ENCODE results near the gene G2E3. TPM values are rescaled to one million over a fixed set of nuclear protein-coding genes. Genes with fewer than 3 reads are reported as not detected.
"Not testable (repeated sequence)": the region's sequence is repeated elsewhere in the genome, so short reads cannot be mapped to it uniquely, and the experiment has no call there.

Gene G2E3
- total and polyA plus RNA-seq, 3 experiments from 2014 or later = 17.3 to 19.1 (median 18.2) TPM

- Mint-ChIP-seq H3K4me3 (peak overlapping the region in 1 of 7 donors; percentile 25), H3K36me3 (peaks cover 0 to 7% (median 3%) of the 10 kb centered on the region in 3 donors), H3K9me3 (no peaks in the 10 kb centered on the region), H3K27ac (peak overlapping the region in 1 of 8 donors; percentile 67), H3K27me3 (no peaks in the 10 kb centered on the region), H3K4me1 (peaks cover 79 to 98% (median 96%) of the 10 kb centered on the region in 3 donors)
- Histone ChIP-seq H3K36me3 (ENCODE audit: insufficient read depth, low read length) (no peaks in the 10 kb centered on the region), H3K4me1 (ENCODE audit: insufficient read depth, low read length) (peaks cover 41% of the 10 kb centered on the region), H3K4me3 (ENCODE audit: low read length) (no peak overlapping the region), H3K9me3 (ENCODE audit: low read length) (no peaks in the 10 kb centered on the region), H3K27me3 (ENCODE audit: insufficient read depth, low read length, poor library complexity, severe bottlenecking) (no peaks in the 10 kb centered on the region), H3K27ac (ENCODE audit: low read depth, low read length) (no peak overlapping the region)
- POLR2A ChIA-PET = no interaction called here
- no peak for DNase-seq
- CTCF ChIA-PET = no interaction called here
Observed at GRCh38 chr14:30569216-30569902, 10.4 kb downstream of the G2E3 start.

- Mint-ChIP-seq H3K9me3 (no peaks in the 10 kb centered on the region), H3K4me1 (peaks cover 79 to 98% (median 96%) of the 10 kb centered on the region in 3 donors), H3K27ac (peak overlapping the region in 2 of 8 donors; percentile 8 to 76), H3K36me3 (peaks cover 0 to 7% (median 4%) of the 10 kb centered on the region in 3 donors), H3K27me3 (no peaks in the 10 kb centered on the region), H3K4me3 (no peak overlapping the region)
- DNase-seq = no peak
- Histone ChIP-seq H3K36me3 (ENCODE audit: insufficient read depth, low read length) (no peaks in the 10 kb centered on the region), H3K27me3 (ENCODE audit: insufficient read depth, low read length, poor library complexity, severe bottlenecking) (no peaks in the 10 kb centered on the region), H3K27ac (ENCODE audit: low read depth, low read length) (no peak overlapping the region), H3K4me3 (ENCODE audit: low read length) (no peak overlapping the region), H3K9me3 (ENCODE audit: low read length) (no peaks in the 10 kb centered on the region), H3K4me1 (ENCODE audit: insufficient read depth, low read length) (peaks cover 41% of the 10 kb centered on the region)
- POLR2A ChIA-PET = no interaction called here
- CTCF ChIA-PET = no interaction called here
Observed at GRCh38 chr14:30569903-30570226, 10.9 kb downstream of the G2E3 start.

- H3K27ac ChIP-seq (ENCODE audit: low read depth, low read length) = no peak overlapping the region
- H3K4me3 Mint-ChIP-seq = no peak overlapping the region
- no peaks in the 10 kb centered on the region for H3K36me3 ChIP-seq (ENCODE audit: insufficient read depth, low read length)
- peaks cover 0 to 10% (median 5%) of the 10 kb centered on the region in 3 donors for H3K36me3 Mint-ChIP-seq
- peaks cover 80 to 97% (median 95%) of the 10 kb centered on the region in 3 donors for H3K4me1 Mint-ChIP-seq
- ChIA-PET CTCF (no interaction called here), POLR2A (no interaction called here)
- no peaks in the 10 kb centered on the region for H3K9me3 ChIP-seq (ENCODE audit: low read length)
- H3K9me3 Mint-ChIP-seq = no peaks in the 10 kb centered on the region
- H3K27me3 Mint-ChIP-seq = no peaks in the 10 kb centered on the region
- no peak for DNase-seq
- no peaks in the 10 kb centered on the region for H3K27me3 ChIP-seq (ENCODE audit: insufficient read depth, low read length, poor library complexity, severe bottlenecking)
- H3K4me3 ChIP-seq (ENCODE audit: low read length) = no peak overlapping the region
- peak overlapping the region in 2 of 8 donors; percentile 13 to 14 for H3K27ac Mint-ChIP-seq
- peaks cover 34% of the 10 kb centered on the region for H3K4me1 ChIP-seq (ENCODE audit: insufficient read depth, low read length)
Observed at GRCh38 chr14:30572237-30572636, 13.3 kb downstream of the G2E3 start.

- Mint-ChIP-seq H3K27ac (no peak overlapping the region), H3K9me3 (no peaks in the 10 kb centered on the region), H3K36me3 (peaks cover 0 to 10% (median 5%) of the 10 kb centered on the region in 3 donors), H3K4me3 (no peak overlapping the region), H3K4me1 (peaks cover 80 to 97% (median 95%) of the 10 kb centered on the region in 3 donors), H3K27me3 (no peaks in the 10 kb centered on the region)
- Histone ChIP-seq H3K36me3 (ENCODE audit: insufficient read depth, low read length) (no peaks in the 10 kb centered on the region), H3K27me3 (ENCODE audit: insufficient read depth, low read length, poor library complexity, severe bottlenecking) (no peaks in the 10 kb centered on the region), H3K4me1 (ENCODE audit: insufficient read depth, low read length) (peaks cover 34% of the 10 kb centered on the region), H3K27ac (ENCODE audit: low read depth, low read length) (no peak overlapping the region), H3K9me3 (ENCODE audit: low read length) (no peaks in the 10 kb centered on the region), H3K4me3 (ENCODE audit: low read length) (no peak overlapping the region)
- no peak for DNase-seq
- ChIA-PET POLR2A (interaction anchor here (0.7 kb wide), 2 partner anchors 33 to 470 kb away, joined by 3 read pairs; no protein-coding TSS in a partner anchor), CTCF (no interaction called here)
Observed at GRCh38 chr14:30572771-30573170, 13.8 kb downstream of the G2E3 start.

GRCh38 chr14:30573226-30573814 lies 14.4 kb downstream of the G2E3 start:
- Histone ChIP-seq H3K4me1 (ENCODE audit: insufficient read depth, low read length) (peaks cover 34% of the 10 kb centered on the region), H3K4me3 (ENCODE audit: low read length) (no peak overlapping the region), H3K27me3 (ENCODE audit: insufficient read depth, low read length, poor library complexity, severe bottlenecking) (no peaks in the 10 kb centered on the region), H3K9me3 (ENCODE audit: low read length) (no peaks in the 10 kb centered on the region), H3K36me3 (ENCODE audit: insufficient read depth, low read length) (no peaks in the 10 kb centered on the region), H3K27ac (ENCODE audit: low read depth, low read length) (no peak overlapping the region)
- no peak for DNase-seq
- Mint-ChIP-seq H3K9me3 (no peaks in the 10 kb centered on the region), H3K4me3 (no peak overlapping the region), H3K4me1 (peaks cover 80 to 97% (median 95%) of the 10 kb centered on the region in 3 donors), H3K27me3 (no peaks in the 10 kb centered on the region), H3K27ac (no peak overlapping the region), H3K36me3 (peaks cover 0 to 11% (median 5%) of the 10 kb centered on the region in 3 donors)
- POLR2A ChIA-PET = interaction anchor here (0.7 kb wide), 2 partner anchors 33 to 469 kb away, joined by 3 read pairs; no protein-coding TSS in a partner anchor
- CTCF ChIA-PET = no interaction called here

- no peak overlapping the region for H3K27ac Mint-ChIP-seq
- POLR2A ChIA-PET = no interaction called here
Observed at GRCh38 chr14:30573966-30574365, 15.0 kb downstream of the G2E3 start.

GRCh38 chr14:30574777-30575176 lies 15.8 kb downstream of the G2E3 start:
- H3K4me3 ChIP-seq (ENCODE audit: low read length); H3K9me3 ChIP-seq (ENCODE audit: low read length); H3K27me3 ChIP-seq (ENCODE audit: insufficient read depth, low read length, poor library complexity, severe bottlenecking); CTCF ChIA-PET; H3K27ac ChIP-seq (ENCODE audit: low read depth, low read length); H3K36me3 ChIP-seq (ENCODE audit: insufficient read depth, low read length); DNase-seq; H3K27ac Mint-ChIP-seq; H3K27me3 Mint-ChIP-seq; H3K9me3 Mint-ChIP-seq; POLR2A ChIA-PET; H3K36me3 Mint-ChIP-seq: not testable (repeated sequence)
- peaks cover 33% of the 10 kb centered on the region for H3K4me1 ChIP-seq (ENCODE audit: insufficient read depth, low read length)
- Mint-ChIP-seq H3K4me1 (peaks cover 80 to 95% (median 94%) of the 10 kb centered on the region in 3 donors), H3K4me3 (peak overlapping the region in 1 of 7 donors; percentile 3)

More at GRCh38 chr14:30573966-30574365, 15.0 kb downstream of the G2E3 start:
- H3K36me3 Mint-ChIP-seq = peaks cover 0 to 11% (median 5%) of the 10 kb centered on the region in 3 donors
- peaks cover 38% of the 10 kb centered on the region for H3K4me1 ChIP-seq (ENCODE audit: insufficient read depth, low read length)
- no peaks in the 10 kb centered on the region for H3K36me3 ChIP-seq (ENCODE audit: insufficient read depth, low read length)
- H3K27ac ChIP-seq (ENCODE audit: low read depth, low read length) = no peak overlapping the region
- H3K4me1 Mint-ChIP-seq = peaks cover 80 to 97% (median 95%) of the 10 kb centered on the region in 3 donors
- H3K4me3 Mint-ChIP-seq = peak overlapping the region in 1 of 7 donors; percentile 52
- no peak overlapping the region for H3K4me3 ChIP-seq (ENCODE audit: low read length)
- no peaks in the 10 kb centered on the region for H3K9me3 ChIP-seq (ENCODE audit: low read length)
- no peaks in the 10 kb centered on the region for H3K27me3 Mint-ChIP-seq
- CTCF ChIA-PET = no interaction called here
- H3K9me3 Mint-ChIP-seq = no peaks in the 10 kb centered on the region
- H3K27me3 ChIP-seq (ENCODE audit: insufficient read depth, low read length, poor library complexity, severe bottlenecking) = no peaks in the 10 kb centered on the region
- DNase-seq = no peak

- H3K36me3 Mint-ChIP-seq; H3K27me3 Mint-ChIP-seq; H3K9me3 ChIP-seq (ENCODE audit: low read length); H3K27me3 ChIP-seq (ENCODE audit: insufficient read depth, low read length, poor library complexity, severe bottlenecking); DNase-seq; H3K4me3 ChIP-seq (ENCODE audit: low read length); H3K36me3 ChIP-seq (ENCODE audit: insufficient read depth, low read length); H3K27ac ChIP-seq (ENCODE audit: low read depth, low read length); CTCF ChIA-PET; H3K4me3 Mint-ChIP-seq; H3K9me3 Mint-ChIP-seq: not testable (repeated sequence)
- Mint-ChIP-seq H3K27ac (peak overlapping the region in 3 of 8 donors; percentile 4 to 37 (median 17)), H3K4me1 (peaks cover 66 to 89% (median 81%) of the 10 kb centered on the region in 3 donors)
- POLR2A ChIA-PET = interaction anchor here (0.7 kb wide), 1 partner anchor 16 kb away, joined by 5 read pairs; no protein-coding TSS in a partner anchor
- peaks cover 20% of the 10 kb centered on the region for H3K4me1 ChIP-seq (ENCODE audit: insufficient read depth, low read length)
Observed at GRCh38 chr14:30576333-30576732, 17.4 kb downstream of the G2E3 start.
